Stimulated activated CD4-positive, alpha-beta T cell treated with anti-CD3 and anti-CD28 coated beads, Interleukin-2, amount 100 ng/mL, for 48 hours (primary cell): ENCODE data around the gene GJA5.

Experiments used
- DNase-seq, 2 donors: peaks; one replicate each; pipeline ENCODE4 v3.0.0-alpha.2; 2020

GJA5 gene

GRCh38 chr1:147760481-147761260 lies at the start of gene GJA5:
Gene GJA5, minus strand, starts transcription at chr1:147760602. Its CDS starts 1,364 bp downstream, at chr1:147759238.
- no peak for DNase-seq

DNA sequence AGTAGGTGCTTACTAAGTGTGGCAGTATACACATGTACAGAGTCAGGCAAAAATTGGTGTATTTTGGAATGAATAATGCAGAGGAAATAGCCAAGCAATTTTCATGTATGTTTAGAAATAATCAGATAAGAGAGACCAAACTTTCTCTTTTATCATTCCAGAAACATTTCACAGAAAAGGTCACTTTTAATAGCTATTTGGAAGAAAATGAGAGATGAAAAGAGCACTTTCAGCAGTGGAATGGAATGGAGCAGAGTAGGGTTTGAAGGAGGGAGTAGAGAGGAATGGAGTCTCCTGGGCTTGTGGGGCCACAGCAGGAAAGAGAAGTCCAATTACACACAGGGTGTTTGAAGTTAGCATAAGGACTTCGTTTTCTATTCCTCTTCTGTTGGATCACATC lies 48.8 kb upstream of the GJA5 start:
- DNase-seq, result no peak

- no peak for DNase-seq
These were observed 47.6 kb upstream of the GJA5 start for GRCh38 chr1:147808025-147808424.

GRCh38 chr1:147807405-147807804 lies 47.0 kb upstream of the GJA5 start:
- DNase-seq, result no peak

DNA sequence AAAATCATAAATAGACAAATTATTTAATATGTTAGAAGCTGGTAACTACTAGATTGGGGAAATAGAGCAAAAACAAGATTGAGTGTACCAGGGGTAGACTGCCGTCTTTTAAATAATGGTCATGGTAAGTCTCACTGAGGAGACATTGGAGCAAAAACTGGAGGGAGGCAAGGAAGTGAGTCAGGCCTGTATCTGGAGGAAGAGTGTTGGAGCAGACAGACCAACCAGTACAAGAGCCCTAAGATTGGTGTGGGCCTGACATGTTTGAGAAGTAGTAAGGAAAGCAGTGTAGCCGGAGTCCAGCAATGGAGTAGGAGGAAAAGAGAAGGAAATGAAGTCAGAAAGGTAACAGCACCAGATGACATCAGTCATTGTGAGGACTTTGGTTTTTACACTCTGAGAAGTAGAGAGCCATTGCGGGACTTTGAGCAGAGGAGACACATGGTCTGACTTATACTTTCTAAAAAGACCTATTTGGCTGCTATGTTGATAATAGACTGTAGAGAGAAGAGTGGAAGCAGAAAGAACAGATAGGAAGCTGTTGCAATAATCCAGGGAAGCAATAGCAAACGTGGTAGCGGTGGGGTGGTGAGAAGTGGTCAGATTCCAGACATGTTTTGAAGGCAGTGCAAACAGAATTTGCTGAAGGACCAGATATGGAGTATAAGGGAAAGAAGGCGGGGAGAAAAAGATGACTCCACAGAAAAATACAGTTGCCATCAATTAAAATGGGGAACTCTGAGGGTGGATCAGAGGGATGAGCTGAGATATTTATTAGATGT lies 44.7 kb upstream of the GJA5 start:
- no peak for DNase-seq

- DNase-seq, result no peak
These were observed 40.4 kb upstream of the GJA5 start for GRCh38 chr1:147800804-147801203.

- DNase-seq, result no peak
These were observed 38.3 kb upstream of the GJA5 start for GRCh38 chr1:147798731-147799130.

DNA sequence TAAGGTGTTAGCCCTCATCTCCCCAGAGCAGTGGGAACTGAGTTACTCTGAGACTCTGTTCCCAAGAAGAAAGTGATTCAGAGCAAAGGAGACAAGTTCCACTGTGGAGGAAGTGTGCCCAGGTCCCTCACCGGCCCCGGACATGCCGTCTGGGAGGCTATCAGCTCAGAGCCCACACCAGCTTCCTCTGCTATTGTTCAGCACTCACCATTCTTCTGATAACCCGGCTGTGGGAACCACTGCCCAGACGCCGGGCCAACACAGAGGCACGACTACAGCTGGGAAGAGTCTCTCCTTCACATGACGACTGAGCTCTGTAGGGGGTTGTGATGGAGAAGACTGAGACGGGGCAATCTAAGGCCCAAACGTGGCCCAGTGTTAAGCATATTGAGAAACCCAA lies 34.2 kb upstream of the GJA5 start:
- DNase-seq, result no peak

DNA sequence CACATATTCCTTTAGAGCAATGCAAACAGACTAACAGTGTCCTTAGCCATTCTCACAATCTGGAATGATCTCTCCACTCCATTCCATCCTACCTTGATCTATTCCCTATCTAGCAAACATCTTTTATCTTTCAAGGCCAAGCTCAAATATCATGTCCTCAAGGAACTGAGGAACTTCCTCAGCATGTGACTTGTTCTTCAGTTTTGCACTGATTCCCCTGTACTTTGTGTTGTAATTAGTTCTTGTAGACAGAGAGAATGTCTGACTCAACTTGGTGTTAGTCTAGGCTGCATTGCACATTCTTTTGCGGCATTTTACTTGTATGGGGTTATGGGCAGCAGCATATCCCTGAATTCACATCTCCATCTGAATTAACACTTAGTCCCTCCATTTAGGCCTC lies 31.5 kb upstream of the GJA5 start:
- no peak for DNase-seq

DNA sequence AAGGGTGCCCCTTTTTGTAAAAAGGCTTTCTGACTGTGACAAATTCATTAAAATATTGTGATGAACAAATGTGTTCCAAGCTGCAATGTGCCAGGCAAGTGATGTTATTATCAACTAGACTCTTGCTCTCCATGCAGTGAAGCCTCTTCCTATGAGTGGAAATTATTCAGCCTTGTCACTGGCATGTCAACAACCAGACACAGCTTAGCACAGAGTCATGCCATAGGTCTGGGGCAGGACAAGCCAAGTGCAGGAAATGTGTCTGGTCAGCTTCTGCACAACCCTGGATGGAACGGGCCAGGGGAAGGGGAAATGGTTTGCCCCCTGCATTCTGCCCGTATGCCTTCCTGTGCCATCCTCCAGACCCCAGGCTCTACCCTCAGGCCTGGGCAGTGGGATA lies 27.4 kb upstream of the GJA5 start:
- no peak for DNase-seq

GRCh38 chr1:147786536-147786935 lies 26.1 kb upstream of the GJA5 start:
- no peak for DNase-seq

- no peak for DNase-seq
These were observed 25.5 kb upstream of the GJA5 start for GRCh38 chr1:147785794-147786506.

- DNase-seq, result no peak
These were observed 24.5 kb upstream of the GJA5 start for GRCh38 chr1:147784941-147785340.

DNA sequence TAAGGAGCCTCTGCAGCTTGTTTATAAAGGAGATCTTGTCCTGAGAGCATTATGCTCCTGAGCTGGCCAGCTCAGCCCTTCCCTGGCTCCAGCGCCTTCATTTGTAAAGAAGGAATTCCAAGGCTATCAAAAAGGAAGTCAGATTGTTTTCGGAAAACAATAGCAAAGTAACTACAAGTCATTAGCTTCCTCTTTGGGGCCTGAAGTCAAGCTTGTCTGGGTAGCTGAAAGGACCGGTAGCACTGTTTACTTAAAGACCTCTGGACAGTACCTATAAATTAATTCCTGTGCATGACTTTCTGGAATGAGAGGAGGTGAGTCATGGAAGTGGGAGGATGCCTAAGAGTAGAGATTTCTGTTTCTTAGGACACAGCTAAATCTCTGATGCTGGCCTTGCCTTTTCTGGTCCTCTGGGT lies 20.7 kb upstream of the GJA5 start:
- DNase-seq, result no peak

- no peak for DNase-seq
These were observed 17.3 kb upstream of the GJA5 start for GRCh38 chr1:147777694-147778093.

GRCh38 chr1:147773215-147773715 lies 12.9 kb upstream of the GJA5 start:
- no peak for DNase-seq

- DNase-seq, result no peak
These were observed 12.2 kb upstream of the GJA5 start for GRCh38 chr1:147772570-147772969.

- no peak for DNase-seq
These were observed 11.1 kb upstream of the GJA5 start for GRCh38 chr1:147771226-147772125.

DNA sequence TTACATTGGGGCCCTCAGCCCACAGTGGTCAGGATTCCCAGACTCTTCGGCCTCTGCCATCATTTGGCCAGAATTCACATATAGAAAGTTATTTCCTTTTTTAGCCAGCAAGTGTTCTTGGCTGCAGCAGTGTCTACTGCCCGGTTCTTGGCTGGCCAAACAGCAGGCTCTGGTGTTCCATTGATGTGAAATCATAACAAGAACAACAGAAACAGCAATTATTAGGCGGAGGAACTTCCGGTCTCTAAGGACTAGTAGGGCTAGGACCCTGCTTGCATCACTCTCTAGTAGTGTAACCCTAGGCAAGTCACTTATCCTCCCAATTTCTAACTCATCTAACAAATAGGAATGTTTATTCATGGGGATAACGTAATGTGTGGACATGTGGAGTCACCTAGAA lies 8.7 kb upstream of the GJA5 start:
- no peak for DNase-seq

GRCh38 chr1:147768582-147768981 lies 8.2 kb upstream of the GJA5 start:
- DNase-seq, result no peak

DNA sequence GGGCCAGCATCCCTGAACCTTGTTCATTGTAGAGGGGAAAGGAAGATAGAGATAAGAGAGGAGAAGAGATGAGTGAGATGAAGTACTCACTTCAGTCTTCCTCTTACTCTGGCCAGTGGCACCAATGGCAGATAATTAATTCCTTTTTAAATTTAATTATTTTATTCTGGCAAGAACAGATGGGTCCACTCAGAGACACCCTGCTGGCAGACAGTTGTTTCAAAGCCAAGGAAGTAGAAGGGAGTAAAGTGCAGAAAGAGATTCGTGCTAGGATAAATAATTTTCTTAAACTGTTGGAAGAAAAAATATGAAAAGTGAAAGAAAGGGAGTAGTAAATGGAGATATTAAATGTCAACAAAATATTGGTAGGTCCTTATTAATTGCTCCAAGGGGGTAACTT lies 7.7 kb upstream of the GJA5 start:
- DNase-seq, result no peak

GRCh38 chr1:147762233-147763024 lies 2.0 kb upstream of the GJA5 start:
- no peak for DNase-seq
